Liver (tissue), 9 donors: ENCODE measurements around the gene ARHGEF16. TPM values are rescaled to one million over a fixed set of nuclear protein-coding genes. Genes with fewer than 3 reads are reported as not detected.

Experiments used
- DNase-seq: peaks from one replicate; pipeline ENCODE4 v3.0.0-alpha.2; 2017; ENCODE audit warnings: low spot score
- H3K27ac ChIP-seq, 2 donors: one replicate each; pipeline ENCODE4 v1.7.0; 2013; ENCODE audit warnings: inconsistent platforms in 2 of 2, low read length in 2 of 2, control low read depth in 1 of 2, low read depth in 1 of 2, mild to moderate bottlenecking in 1 of 2
- H3K27me3 ChIP-seq, 4 donors: one replicate each; pipeline versions ENCODE4 v1.6.1 to v1.7.0; 2013; ENCODE audit warnings: low read length in 3 of 4, inconsistent platforms in 1 of 4, mild to moderate bottlenecking in 1 of 4, moderate library complexity in 1 of 4; ENCODE audit not compliant: control insufficient read depth in 4 of 4, insufficient read depth in 4 of 4
- H3K36me3 ChIP-seq, 4 donors: one replicate each; pipeline versions ENCODE4 v1.6.1 to v1.7.0; 2013; ENCODE audit warnings: low read length in 3 of 4, mild to moderate bottlenecking in 3 of 4, low read depth in 1 of 4, moderate library complexity in 1 of 4; ENCODE audit not compliant: control insufficient read depth in 4 of 4, insufficient read depth in 3 of 4
- H3K4me1 ChIP-seq, 4 donors: one replicate each; pipeline versions ENCODE4 v1.6.1 to v1.7.0; 2013; ENCODE audit warnings: low read length in 3 of 4, mild to moderate bottlenecking in 3 of 4, moderate library complexity in 1 of 4; ENCODE audit not compliant: control insufficient read depth in 4 of 4, insufficient read depth in 4 of 4
- H3K4me3 ChIP-seq, 3 donors: one replicate each; pipeline versions ENCODE4 v1.6.1 to v1.7.0; 2013; ENCODE audit warnings: low read length in 3 of 3, control low read depth in 1 of 3, low read depth in 1 of 3, mild to moderate bottlenecking in 1 of 3
- H3K9ac ChIP-seq, 2 donors: one replicate each; pipeline ENCODE4 v1.7.0; 2013; ENCODE audit warnings: low read length in 2 of 2, mild to moderate bottlenecking in 2 of 2, moderate library complexity in 2 of 2, control low read depth in 1 of 2, low read depth in 1 of 2
- H3K9me3 ChIP-seq, 4 donors: one replicate each; pipeline versions ENCODE4 v1.6.1 to v1.7.0; 2013; ENCODE audit warnings: low read length in 3 of 4; ENCODE audit not compliant: control insufficient read depth in 4 of 4
- FOXA1 ChIP-seq: IDR thresholded peaks from 2 replicates; pipeline ENCODE4 v1.6.1; 2016; ENCODE audit warnings: antibody characterized with exemption
- GABPA ChIP-seq, 2 donors: IDR thresholded peaks in 1 of 2; conservative IDR thresholded peaks in 1 of 2; 2 replicates each; pipeline ENCODE4 v1.6.1; 2016; ENCODE audit warnings: antibody characterized with exemption in 2 of 2, mild to moderate bottlenecking in 1 of 2, moderate library complexity in 1 of 2
- HNF4A ChIP-seq, 2 donors: conservative IDR thresholded peaks; 2 replicates each; pipeline ENCODE4 v1.6.1; 2016; ENCODE audit warnings: antibody characterized with exemption in 2 of 2, mild to moderate bottlenecking in 2 of 2
- JUND ChIP-seq, 2 donors: IDR thresholded peaks; 2 replicates each; pipeline ENCODE4 v1.6.1; 2016; ENCODE audit warnings: antibody characterized with exemption in 2 of 2
- NR2F2 ChIP-seq: IDR thresholded peaks from 2 replicates; pipeline ENCODE4 v1.6.1; 2016; ENCODE audit warnings: antibody characterized with exemption
- RAD21 ChIP-seq, 2 donors: IDR thresholded peaks; 2 replicates each; pipeline ENCODE4 v1.6.1; 2016; ENCODE audit warnings: antibody characterized with exemption in 2 of 2, mild to moderate bottlenecking in 2 of 2
- RXRA ChIP-seq, 2 donors: IDR thresholded peaks; 2 replicates each; pipeline ENCODE4 v1.6.1; 2017 to 2018; ENCODE audit warnings: antibody characterized with exemption in 2 of 2, mild to moderate bottlenecking in 1 of 2
- SP1 ChIP-seq: IDR thresholded peaks from 2 replicates; pipeline ENCODE4 v1.6.1; 2018; ENCODE audit warnings: antibody characterized with exemption, mild to moderate bottlenecking
- TAF1 ChIP-seq: conservative IDR thresholded peaks from 2 replicates; pipeline ENCODE4 v1.6.1; 2016; ENCODE audit warnings: antibody characterized with exemption, mild to moderate bottlenecking
- YY1 ChIP-seq: IDR thresholded peaks from 2 replicates; pipeline ENCODE4 v1.6.1; 2016; ENCODE audit warnings: antibody characterized with exemption, mild to moderate bottlenecking
- WGBS: extraction: QIAGEN DNeasy Blood & Tissue Kit; methylation state at CpG from one replicate; pipeline ENCODE4 v1.1.7; 2013; 5-methylcytosine and 5-hydroxymethylcytosine counted together
- polyA plus RNA-seq, 2 donors: library from polyadenylated mRNA; stranded (reverse) in 1 of 2; unstranded in 1 of 2; fragments of 200-250 nt in 1 of 2; fragments of >200 nt in 1 of 2; fragmentation: Nextera tagmentation in 1 of 2; extraction: Ambion mirVana in 1 of 2; gene quantifications; one replicate each; pipeline versions ENCODE4 v1.2.1 to v1.2.3, GENCODE V29; 2013 to 2015
- total RNA-seq, 2 donors: library from RNA; depleted of rRNA; stranded (reverse); fragments of >200 nt; gene quantifications; one replicate each; pipeline ENCODE4 v1.2.3, GENCODE V29; 2014
- TF ChIP-seq, protein P1 (sequence below): IDR thresholded peaks from 2 replicates; pipeline ENCODE4 v1.6.1; 2016; ENCODE audit warnings: antibody characterized with exemption
- TF ChIP-seq, protein P2 (sequence below): fragments of 150-350 bp; IDR thresholded peaks from 2 replicates; pipeline ENCODE4 v1.5.1; 2017; ENCODE audit warnings: improper control_type of control experiment, low read depth, low read length; ENCODE audit not compliant: missing input control
- TF ChIP-seq, protein P3 (sequence below): IDR thresholded peaks from 2 replicates; pipeline ENCODE4 v1.6.1; 2016; ENCODE audit warnings: antibody characterized with exemption, mild to moderate bottlenecking
- TF ChIP-seq, protein P4 (sequence below): IDR thresholded peaks from 2 replicates; pipeline ENCODE4 v1.6.1; 2016; ENCODE audit warnings: antibody characterized with exemption
- TF ChIP-seq, protein P5 (sequence below): IDR thresholded peaks from 2 replicates; pipeline ENCODE4 v1.6.1; 2016; ENCODE audit warnings: antibody characterized with exemption
- donor health status: healthy.
- donor health status: healthy.
- donor health status: healthy.
- donor health status: healthy.
- donor health status: healthy.

ARHGEF16 gene
- total and polyA plus RNA-seq, 4 donors: 0.65 to 5.6 (median 2.8) TPM

DNA sequence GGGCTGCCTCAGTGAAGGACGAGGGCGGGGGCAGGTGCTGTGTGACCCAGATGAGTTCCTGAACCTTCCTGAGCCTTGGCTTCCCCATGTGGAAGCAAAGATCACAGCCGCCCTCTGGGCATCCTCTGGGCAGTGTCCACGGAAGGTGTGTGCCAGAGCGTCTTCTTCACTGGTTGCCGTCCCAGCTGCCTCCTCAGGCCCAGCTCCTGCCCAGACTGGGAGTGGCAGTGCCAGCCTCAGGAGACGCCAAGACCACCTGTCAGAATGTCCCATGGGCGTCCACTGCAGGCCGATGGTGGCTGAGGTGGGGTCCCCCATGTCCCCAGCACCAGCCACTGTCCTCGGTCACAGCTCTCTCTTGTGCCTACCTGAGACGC, 10.2 kb downstream of the ARHGEF16 start:
- DNase-seq: no peak
- TF ChIP-seq, protein P1, sequence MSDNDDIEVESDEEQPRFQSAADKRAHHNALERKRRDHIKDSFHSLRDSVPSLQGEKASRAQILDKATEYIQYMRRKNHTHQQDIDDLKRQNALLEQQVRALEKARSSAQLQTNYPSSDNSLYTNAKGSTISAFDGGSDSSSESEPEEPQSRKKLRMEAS: no peak
- TF ChIP-seq, protein P2, sequence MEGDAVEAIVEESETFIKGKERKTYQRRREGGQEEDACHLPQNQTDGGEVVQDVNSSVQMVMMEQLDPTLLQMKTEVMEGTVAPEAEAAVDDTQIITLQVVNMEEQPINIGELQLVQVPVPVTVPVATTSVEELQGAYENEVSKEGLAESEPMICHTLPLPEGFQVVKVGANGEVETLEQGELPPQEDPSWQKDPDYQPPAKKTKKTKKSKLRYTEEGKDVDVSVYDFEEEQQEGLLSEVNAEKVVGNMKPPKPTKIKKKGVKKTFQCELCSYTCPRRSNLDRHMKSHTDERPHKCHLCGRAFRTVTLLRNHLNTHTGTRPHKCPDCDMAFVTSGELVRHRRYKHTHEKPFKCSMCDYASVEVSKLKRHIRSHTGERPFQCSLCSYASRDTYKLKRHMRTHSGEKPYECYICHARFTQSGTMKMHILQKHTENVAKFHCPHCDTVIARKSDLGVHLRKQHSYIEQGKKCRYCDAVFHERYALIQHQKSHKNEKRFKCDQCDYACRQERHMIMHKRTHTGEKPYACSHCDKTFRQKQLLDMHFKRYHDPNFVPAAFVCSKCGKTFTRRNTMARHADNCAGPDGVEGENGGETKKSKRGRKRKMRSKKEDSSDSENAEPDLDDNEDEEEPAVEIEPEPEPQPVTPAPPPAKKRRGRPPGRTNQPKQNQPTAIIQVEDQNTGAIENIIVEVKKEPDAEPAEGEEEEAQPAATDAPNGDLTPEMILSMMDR: no peak
- TF ChIP-seq GABPA (IDR thresholded peaks at IDR 0.05 in 1 of 2, conservative IDR thresholded peaks at IDR 0.05 in 1 of 2) (no peak), NR2F2 (no peak), HNF4A (conservative IDR thresholded peaks at IDR 0.05) (no peak), JUND (IDR thresholded peaks at IDR 0.05) (no peak), FOXA1 (no peak), RAD21 (IDR thresholded peaks at IDR 0.05) (no peak), RXRA (IDR thresholded peaks at IDR 0.05) (no peak), YY1 (no peak), SP1 (no peak), TAF1 (no peak)
- TF ChIP-seq, protein P3, sequence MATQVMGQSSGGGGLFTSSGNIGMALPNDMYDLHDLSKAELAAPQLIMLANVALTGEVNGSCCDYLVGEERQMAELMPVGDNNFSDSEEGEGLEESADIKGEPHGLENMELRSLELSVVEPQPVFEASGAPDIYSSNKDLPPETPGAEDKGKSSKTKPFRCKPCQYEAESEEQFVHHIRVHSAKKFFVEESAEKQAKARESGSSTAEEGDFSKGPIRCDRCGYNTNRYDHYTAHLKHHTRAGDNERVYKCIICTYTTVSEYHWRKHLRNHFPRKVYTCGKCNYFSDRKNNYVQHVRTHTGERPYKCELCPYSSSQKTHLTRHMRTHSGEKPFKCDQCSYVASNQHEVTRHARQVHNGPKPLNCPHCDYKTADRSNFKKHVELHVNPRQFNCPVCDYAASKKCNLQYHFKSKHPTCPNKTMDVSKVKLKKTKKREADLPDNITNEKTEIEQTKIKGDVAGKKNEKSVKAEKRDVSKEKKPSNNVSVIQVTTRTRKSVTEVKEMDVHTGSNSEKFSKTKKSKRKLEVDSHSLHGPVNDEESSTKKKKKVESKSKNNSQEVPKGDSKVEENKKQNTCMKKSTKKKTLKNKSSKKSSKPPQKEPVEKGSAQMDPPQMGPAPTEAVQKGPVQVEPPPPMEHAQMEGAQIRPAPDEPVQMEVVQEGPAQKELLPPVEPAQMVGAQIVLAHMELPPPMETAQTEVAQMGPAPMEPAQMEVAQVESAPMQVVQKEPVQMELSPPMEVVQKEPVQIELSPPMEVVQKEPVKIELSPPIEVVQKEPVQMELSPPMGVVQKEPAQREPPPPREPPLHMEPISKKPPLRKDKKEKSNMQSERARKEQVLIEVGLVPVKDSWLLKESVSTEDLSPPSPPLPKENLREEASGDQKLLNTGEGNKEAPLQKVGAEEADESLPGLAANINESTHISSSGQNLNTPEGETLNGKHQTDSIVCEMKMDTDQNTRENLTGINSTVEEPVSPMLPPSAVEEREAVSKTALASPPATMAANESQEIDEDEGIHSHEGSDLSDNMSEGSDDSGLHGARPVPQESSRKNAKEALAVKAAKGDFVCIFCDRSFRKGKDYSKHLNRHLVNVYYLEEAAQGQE: no peak
- TF ChIP-seq, protein P4, sequence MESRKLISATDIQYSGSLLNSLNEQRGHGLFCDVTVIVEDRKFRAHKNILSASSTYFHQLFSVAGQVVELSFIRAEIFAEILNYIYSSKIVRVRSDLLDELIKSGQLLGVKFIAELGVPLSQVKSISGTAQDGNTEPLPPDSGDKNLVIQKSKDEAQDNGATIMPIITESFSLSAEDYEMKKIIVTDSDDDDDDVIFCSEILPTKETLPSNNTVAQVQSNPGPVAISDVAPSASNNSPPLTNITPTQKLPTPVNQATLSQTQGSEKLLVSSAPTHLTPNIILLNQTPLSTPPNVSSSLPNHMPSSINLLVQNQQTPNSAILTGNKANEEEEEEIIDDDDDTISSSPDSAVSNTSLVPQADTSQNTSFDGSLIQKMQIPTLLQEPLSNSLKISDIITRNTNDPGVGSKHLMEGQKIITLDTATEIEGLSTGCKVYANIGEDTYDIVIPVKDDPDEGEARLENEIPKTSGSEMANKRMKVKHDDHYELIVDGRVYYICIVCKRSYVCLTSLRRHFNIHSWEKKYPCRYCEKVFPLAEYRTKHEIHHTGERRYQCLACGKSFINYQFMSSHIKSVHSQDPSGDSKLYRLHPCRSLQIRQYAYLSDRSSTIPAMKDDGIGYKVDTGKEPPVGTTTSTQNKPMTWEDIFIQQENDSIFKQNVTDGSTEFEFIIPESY: no peak
- TF ChIP-seq, protein P5, sequence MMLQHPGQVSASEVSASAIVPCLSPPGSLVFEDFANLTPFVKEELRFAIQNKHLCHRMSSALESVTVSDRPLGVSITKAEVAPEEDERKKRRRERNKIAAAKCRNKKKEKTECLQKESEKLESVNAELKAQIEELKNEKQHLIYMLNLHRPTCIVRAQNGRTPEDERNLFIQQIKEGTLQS: no peak
- Histone ChIP-seq H3K27ac (no peak overlapping the region), H3K4me1 (peaks cover 2 to 10% (median 6%) of the 10 kb centered on the region in 4 donors), H3K27me3 (no peaks in the 10 kb centered on the region), H3K36me3 (no peaks in the 10 kb centered on the region), H3K9ac (no peak overlapping the region), H3K4me3 (no peak overlapping the region), H3K9me3 (no peaks in the 10 kb centered on the region)
- 94% methylated on average over 11 of the region's 11 CpGs for WGBS
